AML-193 (cell line): Measurements from ENCODE around the gene PRSS27.
"Not testable (repeated sequence)": the region's sequence is repeated elsewhere in the genome, so short reads cannot be mapped to it uniquely, and the experiment has no call there.

Experiments used
- DNase-seq, 2 experiments: peaks; one replicate each; lab custom pipeline; 2025; lab: John Stamatoyannopoulos, UW

PRSS27 gene

DNA sequence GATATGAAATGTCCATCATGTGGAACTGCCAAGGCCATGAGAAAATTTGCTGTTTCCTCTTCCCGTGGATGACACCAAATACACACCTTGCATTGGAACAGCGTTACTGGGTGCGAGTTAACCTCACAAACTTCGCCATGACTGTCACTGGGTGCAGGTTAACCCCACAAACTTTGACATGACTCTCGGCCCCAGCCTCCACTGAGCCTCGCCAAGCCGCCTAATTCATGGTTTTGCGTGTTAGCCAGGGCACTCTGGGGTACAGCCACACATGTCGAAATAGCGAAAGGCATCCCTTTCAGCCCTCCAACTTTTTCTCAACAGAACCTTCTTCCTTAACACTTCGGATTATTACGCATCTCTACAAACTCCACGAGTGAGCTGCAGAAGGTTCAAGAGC lies 48.3 kb downstream of the PRSS27 start:
- DNase-seq: no peak

DNA sequence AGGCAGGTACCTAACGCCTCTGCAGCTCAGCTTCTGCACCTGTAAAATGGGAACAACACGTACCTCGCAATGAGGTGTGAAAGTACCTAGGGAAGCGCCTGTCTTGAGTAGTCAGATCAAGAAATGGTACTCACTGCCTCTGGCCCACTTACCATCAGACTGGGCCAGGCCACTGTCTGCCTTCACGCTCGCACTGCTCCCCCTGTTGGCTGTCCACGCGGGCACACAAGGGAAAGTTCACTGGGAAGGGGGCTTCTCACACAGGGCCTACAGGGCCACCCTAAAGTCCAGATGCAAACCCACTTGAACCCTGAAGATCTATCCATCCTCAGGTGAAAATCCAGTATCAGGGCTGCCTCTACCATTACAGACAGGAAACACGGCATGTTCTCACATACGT lies 48.8 kb downstream of the PRSS27 start:
- not testable (repeated sequence) for DNase-seq

DNA sequence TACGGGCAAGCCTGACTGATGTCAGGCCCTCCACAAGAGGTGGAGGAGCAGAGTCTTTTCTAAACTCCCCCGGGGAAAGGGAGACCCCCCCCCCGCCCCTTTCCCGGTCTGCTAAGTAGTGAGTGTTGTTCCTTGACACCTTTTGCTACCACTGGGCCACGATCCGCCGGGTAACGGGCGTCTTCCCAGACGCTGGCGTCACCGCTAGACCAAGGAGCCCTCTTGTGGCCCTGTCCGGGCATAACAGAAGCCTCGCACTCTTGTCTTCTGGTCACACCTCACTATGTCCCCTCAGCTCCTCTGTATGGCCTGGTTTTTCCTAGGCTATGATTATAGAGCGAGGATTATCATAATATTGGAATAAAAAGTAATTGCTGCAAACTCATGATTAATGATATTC lies 50.0 kb downstream of the PRSS27 start:
- DNase-seq: peak; percentile 28 to 31

DNA sequence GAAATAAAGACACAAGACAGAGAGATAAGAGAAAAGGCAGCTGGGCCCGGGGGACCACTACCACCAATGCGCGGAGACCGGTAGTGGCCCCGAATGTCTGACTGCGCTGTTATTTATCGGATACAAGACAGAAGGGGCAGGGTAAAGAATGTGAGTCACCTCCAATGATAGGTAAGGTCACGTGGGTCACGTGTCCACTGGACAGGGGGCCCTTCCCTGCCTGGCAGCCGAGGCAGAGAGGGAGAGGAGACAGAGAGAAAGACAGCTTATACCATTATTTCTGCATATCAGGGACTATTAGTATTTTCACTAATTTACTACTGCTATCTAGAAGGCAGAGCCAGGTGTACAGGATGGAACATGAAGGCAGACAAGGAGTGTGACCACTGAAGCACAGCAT lies 50.4 kb downstream of the PRSS27 start:
- DNase-seq: not testable (repeated sequence)

DNA sequence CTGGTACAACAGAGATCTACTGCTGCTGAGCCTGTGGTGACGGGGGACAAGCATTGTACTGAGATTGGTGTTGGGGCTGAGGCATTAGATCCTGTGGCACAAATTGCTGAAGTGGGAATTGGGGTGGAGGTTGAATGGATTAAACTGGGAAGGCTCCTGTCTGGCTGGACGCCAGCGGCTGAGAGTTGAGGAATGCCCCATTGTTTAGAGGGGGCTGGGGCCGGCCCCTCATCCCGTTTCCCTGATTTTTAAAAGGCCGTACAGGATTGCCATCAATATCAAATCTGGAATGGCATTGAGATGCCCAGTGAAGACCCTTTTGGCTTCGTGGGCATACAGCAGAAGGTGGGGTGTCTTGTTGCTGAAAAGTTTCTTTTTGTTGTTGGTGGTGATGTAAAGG lies 53.4 kb downstream of the PRSS27 start:
- not testable (repeated sequence) for DNase-seq

DNA sequence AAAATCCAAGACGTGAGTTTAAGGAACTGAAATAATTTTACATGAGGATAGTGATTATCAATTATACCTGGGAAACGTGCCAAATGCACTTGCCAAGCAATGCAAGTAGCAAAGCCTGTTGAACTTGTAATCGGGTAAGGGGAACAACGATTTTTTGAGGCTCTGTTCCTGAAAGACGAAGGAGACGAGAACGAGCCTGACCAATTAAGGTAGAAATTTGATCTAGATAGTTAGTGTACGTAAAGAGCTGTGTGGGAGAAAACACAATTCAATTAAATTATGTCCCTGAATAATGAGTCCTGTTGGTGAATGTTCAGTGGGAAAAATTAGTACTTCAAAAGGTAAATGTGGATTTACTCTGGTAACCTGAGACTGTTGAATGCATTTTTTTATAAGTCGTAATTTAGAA lies 55.4 kb downstream of the PRSS27 start:
- DNase-seq: no peak

DNA sequence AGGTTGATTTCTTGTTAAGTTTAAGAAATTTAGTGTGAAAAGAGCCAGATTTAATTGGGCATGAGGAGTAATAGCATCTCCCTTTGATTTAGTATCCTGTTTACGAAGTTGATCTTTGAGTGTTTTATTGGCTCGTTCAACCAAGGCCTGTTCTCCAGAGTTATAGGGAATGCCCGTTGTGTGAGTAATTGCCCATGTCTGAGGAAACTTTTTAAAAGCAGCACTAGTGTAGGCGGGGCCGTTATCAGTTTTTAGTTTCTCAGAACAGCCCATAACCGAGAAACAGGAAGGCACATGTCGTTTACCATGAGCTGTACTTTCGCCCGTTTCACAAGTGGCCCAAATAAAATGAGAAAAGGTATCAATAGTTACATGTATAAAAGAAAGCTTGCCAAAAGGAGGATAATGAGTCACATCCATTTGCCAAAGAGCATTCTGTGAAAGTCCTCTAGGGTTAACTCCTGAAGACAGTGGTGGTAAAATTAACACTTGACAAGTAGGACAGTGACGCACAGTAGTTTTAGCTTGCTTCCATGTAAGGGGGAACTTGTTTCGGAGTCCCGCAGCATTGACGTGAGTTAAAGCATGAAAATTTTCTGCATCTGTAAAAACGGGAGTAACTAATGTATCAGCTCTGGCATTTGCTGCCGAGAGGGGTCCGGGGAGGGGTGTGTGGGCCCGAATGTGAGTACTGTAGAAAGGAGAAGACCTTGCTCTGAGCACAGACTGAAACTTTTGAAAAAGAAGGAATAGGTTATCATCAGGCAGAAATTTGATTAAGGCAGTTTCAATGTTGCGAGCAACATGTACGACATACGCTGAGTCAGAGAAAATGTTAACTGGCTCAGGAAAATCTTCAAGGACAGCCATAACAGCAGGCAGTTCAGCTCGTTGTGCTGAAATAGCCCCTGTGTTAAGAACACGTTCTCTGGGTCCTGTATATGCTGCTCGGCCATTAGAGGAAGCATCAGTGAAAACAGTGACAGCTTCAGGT lies 56.2 kb downstream of the PRSS27 start:
- DNase-seq: no peak
